Measurements from ENCODE around the gene PDE6C. TPM values are rescaled to one million over a fixed set of nuclear protein-coding genes. Genes with fewer than 3 reads are reported as not detected.

The PDE6C gene
- total RNA-seq, 2 experiments from 2014 or later: 0.03 to 0.13 TPM

- H3K79me2 ChIP-seq (ENCODE audit: insufficient read depth, low read depth, low read length): no peaks in the 10 kb centered on the region
- no TSS peak for BruUV-seq (replicated peaks)
- intact Hi-C loops (cut with micrococcal nuclease; ENCODE audit: unreplicated experiment): no loop called here
- H3K36me3 ChIP-seq (ENCODE audit: insufficient read depth, low read length): no peaks in the 10 kb centered on the region
- H3K27ac ChIP-seq (ENCODE audit: low read depth, low read length, poor library complexity, severe bottlenecking): no peak overlapping the region
- H2AFZ ChIP-seq (ENCODE audit: low read length): no peak overlapping the region
- H3K4me2 ChIP-seq (ENCODE audit: low read length): no peak overlapping the region
- H4K20me1 ChIP-seq (ENCODE audit: insufficient read depth, low read length): no peaks in the 10 kb centered on the region
- H3K4me3 ChIP-seq (ENCODE audit: low read depth, low read length, poor library complexity, severe bottlenecking): no peak overlapping the region
- DNase-seq (ENCODE audit: low spot score): no peak
- no peaks in the 10 kb centered on the region for H3K9me2 ChIP-seq (ENCODE audit: insufficient read depth, low read length)
- no peak for TF ChIP-seq EZH2phosphoT487 (IDR thresholded peaks at IDR 0.05; ENCODE audit: borderline replicate concordance, low read depth, low read length)
- TF ChIP-seq CTCF (conservative IDR thresholded peaks at IDR 0.05; ENCODE audit: low read length): no peak
- CTCF ChIA-PET (ENCODE audit: unreplicated experiment): no interaction called here
- H3K9me3 ChIP-seq (ENCODE audit: low read length): no peaks in the 10 kb centered on the region
- peaks cover 23% of the 10 kb centered on the region for H3K4me1 ChIP-seq (ENCODE audit: insufficient read depth, low read length, poor library complexity, severe bottlenecking)
- POLR2A ChIA-PET: no interaction called here
Measured at GRCh38 chr10:93593749-93594148, 18.6 kb upstream of the PDE6C start.

- no peaks in the 10 kb centered on the region for H3K9me3 ChIP-seq (ENCODE audit: low read length)
- H3K36me3 ChIP-seq (ENCODE audit: insufficient read depth, low read length): no peaks in the 10 kb centered on the region
- CTCF ChIA-PET (ENCODE audit: unreplicated experiment): no interaction called here
- H2AFZ ChIP-seq (ENCODE audit: low read length): no peak overlapping the region
- BruUV-seq (replicated peaks): no TSS peak
- POLR2A ChIA-PET: no interaction called here
- no peak overlapping the region for H3K27ac ChIP-seq (ENCODE audit: low read depth, low read length, poor library complexity, severe bottlenecking)
- H3K4me2 ChIP-seq (ENCODE audit: low read length): no peak overlapping the region
- H3K79me2 ChIP-seq (ENCODE audit: insufficient read depth, low read depth, low read length): no peaks in the 10 kb centered on the region
- intact Hi-C loops (cut with micrococcal nuclease; ENCODE audit: unreplicated experiment): no loop called here
- no peaks in the 10 kb centered on the region for H4K20me1 ChIP-seq (ENCODE audit: insufficient read depth, low read length)
- TF ChIP-seq EZH2phosphoT487 (IDR thresholded peaks at IDR 0.05; ENCODE audit: borderline replicate concordance, low read depth, low read length) (no peak), CTCF (conservative IDR thresholded peaks at IDR 0.05; ENCODE audit: low read length) (no peak)
- DNase-seq (ENCODE audit: low spot score): no peak
- no peak overlapping the region for H3K4me3 ChIP-seq (ENCODE audit: low read depth, low read length, poor library complexity, severe bottlenecking)
- H3K4me1 ChIP-seq (ENCODE audit: insufficient read depth, low read length, poor library complexity, severe bottlenecking): peaks cover 23% of the 10 kb centered on the region
- H3K9me2 ChIP-seq (ENCODE audit: insufficient read depth, low read length): no peaks in the 10 kb centered on the region
Measured at GRCh38 chr10:93594518-93594917, 17.8 kb upstream of the PDE6C start.

- no peak for TF ChIP-seq CTCF (conservative IDR thresholded peaks at IDR 0.05; ENCODE audit: low read length)
- TF ChIP-seq EZH2phosphoT487 (IDR thresholded peaks at IDR 0.05; ENCODE audit: borderline replicate concordance, low read depth, low read length): no peak
- peak overlapping the region; percentile 22; the same call in 1 of the 2 replicates for H2AFZ ChIP-seq (ENCODE audit: low read length)
- BruUV-seq (replicated peaks): no TSS peak
- no peak overlapping the region for H3K27ac ChIP-seq (ENCODE audit: low read depth, low read length, poor library complexity, severe bottlenecking)
- intact Hi-C loops (cut with micrococcal nuclease; ENCODE audit: unreplicated experiment): no loop called here
- ChIA-PET POLR2A (interaction anchor here (0.6 to 0.7 kb wide), 3 partner anchors 21 to 83 kb away, joined by 3 read pairs; no protein-coding TSS in a partner anchor), CTCF (ENCODE audit: unreplicated experiment) (interaction anchor here (0.5 kb wide), 1 partner anchor 15 kb away, joined by 5 read pairs; no protein-coding TSS in a partner anchor)
- no peak overlapping the region for H3K4me2 ChIP-seq (ENCODE audit: low read length)
- H3K36me3 ChIP-seq (ENCODE audit: insufficient read depth, low read length): no peaks in the 10 kb centered on the region
- DNase-seq (ENCODE audit: low spot score): no peak
- H3K4me1 ChIP-seq (ENCODE audit: insufficient read depth, low read length, poor library complexity, severe bottlenecking): peaks cover 23% of the 10 kb centered on the region
- no peaks in the 10 kb centered on the region for H3K79me2 ChIP-seq (ENCODE audit: insufficient read depth, low read depth, low read length)
- no peaks in the 10 kb centered on the region for H4K20me1 ChIP-seq (ENCODE audit: insufficient read depth, low read length)
- H3K9me2 ChIP-seq (ENCODE audit: insufficient read depth, low read length): no peaks in the 10 kb centered on the region
- H3K9me3 ChIP-seq (ENCODE audit: low read length): no peaks in the 10 kb centered on the region
- H3K4me3 ChIP-seq (ENCODE audit: low read depth, low read length, poor library complexity, severe bottlenecking): no peak overlapping the region
Measured at GRCh38 chr10:93595378-93596161, 16.8 kb upstream of the PDE6C start.
